ENCODE data around the gene ATP6V0C. TPM values are rescaled to one million over a fixed set of nuclear protein-coding genes. Genes with fewer than 3 reads are reported as not detected.
"Not testable (repeated sequence)": the region's sequence is repeated elsewhere in the genome, so short reads cannot be mapped to it uniquely, and the experiment has no call there.

The ATP6V0C gene
- total and polyA plus RNA-seq, 2 donors (not counting 1 experiment from before 2014, with no cell fraction given): 118 to 176 TPM

DNA sequence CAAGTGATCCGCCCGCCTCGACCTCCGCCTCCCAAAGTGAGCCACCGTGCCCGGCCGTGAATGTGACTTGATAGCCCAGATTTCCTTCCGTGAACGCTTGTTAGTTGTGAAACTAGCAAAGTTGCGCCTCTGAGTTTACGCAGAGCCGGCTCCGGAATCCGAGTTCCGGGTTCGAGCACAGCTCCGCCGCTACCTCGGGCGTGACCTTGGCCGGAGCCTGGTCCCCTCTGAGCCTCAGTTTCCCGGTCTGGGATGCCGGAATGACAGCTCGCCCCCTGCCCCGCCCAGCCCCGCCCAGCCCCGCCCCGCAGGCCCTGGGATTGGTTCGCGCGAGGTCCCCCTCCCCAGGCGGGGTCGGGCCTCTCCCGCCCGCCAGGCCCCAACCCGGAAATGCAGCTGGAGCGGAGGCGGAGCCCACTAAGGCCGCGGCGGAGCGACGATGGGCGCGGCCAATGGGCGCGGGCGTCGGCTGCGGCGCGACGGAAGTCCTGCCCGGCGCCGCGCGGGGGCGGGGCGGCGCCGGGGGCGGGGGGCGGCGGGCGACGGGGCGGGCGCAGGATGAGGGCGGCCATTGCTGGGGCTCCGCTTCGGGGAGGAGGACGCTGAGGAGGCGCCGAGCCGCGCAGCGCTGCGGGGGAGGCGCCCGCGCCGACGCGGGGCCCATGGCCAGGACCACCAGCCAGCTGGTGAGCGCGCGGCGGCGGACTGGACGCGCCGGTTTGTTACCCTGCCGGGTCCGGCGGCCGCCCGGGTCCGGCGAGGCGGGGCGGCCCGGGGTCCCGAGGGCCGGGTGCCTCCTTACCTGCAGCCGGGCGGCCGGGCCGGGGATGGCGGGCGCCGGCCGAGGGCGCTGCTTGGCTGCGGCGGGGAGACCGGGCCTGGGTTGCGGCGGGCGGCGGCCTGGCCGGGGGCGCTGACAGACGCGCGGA lies 24.0 kb downstream of the ATP6V0C start, which contains the start of gene PDPK1:
PDPK1 (plus strand) TSS at position 571 of the 929 bp plus-strand sequence; CDS start at position 663, 92 bp downstream.
- CTCF ChIA-PET: interaction anchor here (2.6 kb wide), 1 partner anchor 31 kb away, joined by 11 read pairs; no protein-coding TSS in a partner anchor
- no peaks in the 10 kb centered on the region for H3K27me3 ChIP-seq (replicated peaks in 1 of 4; ENCODE audit: control extremely low read depth in 1 of 4, control insufficient read depth in 3 of 4, insufficient read depth in 4 of 4, low read length in 3 of 4)
- peaks cover 33 to 49% of the 10 kb centered on the region in 2 donors for H3K4me1 ChIP-seq (ENCODE audit: control insufficient read depth in 2 of 2, insufficient read depth in 2 of 2, low read length in 2 of 2)
- no peaks in the 10 kb centered on the region for H3K27me3 Mint-ChIP-seq
- H3K4me1 Mint-ChIP-seq: peaks cover 41% of the 10 kb centered on the region
- H3K4me2 ChIP-seq (replicated peaks; ENCODE audit: low read depth, low read length, poor library complexity, severe bottlenecking): peak within 1 kb of the TSS; percentile 84
- intact Hi-C loops (cut with micrococcal nuclease): loop anchor here (1.0 kb wide), 2 partner anchors 24 to 30 kb away; partner anchors contain the start of gene ATP6V0C
- POLR2A ChIA-PET: interaction anchor here (0.6 to 2.3 kb wide), 4 partner anchors 11 to 546 kb away, joined by 3 to 17 read pairs (median 4); partner anchors contain the start of gene AMDHD2
- H3K27ac ChIP-seq (ENCODE audit: low read length in 2 of 2): peak within 1 kb of the TSS; percentile 73 to 77
- peak within 1 kb of the TSS; percentile 92 for H3K27ac Mint-ChIP-seq
- H3K4me3 Mint-ChIP-seq: peak within 1 kb of the TSS; percentile 89
- TF ChIP-seq EZH2 (IDR thresholded peaks at IDR 0.05; ENCODE audit: borderline replicate concordance, insufficient read depth, low read depth, low read length, poor library complexity, severe bottlenecking): no peak
- TF ChIP-seq, protein P1, sequence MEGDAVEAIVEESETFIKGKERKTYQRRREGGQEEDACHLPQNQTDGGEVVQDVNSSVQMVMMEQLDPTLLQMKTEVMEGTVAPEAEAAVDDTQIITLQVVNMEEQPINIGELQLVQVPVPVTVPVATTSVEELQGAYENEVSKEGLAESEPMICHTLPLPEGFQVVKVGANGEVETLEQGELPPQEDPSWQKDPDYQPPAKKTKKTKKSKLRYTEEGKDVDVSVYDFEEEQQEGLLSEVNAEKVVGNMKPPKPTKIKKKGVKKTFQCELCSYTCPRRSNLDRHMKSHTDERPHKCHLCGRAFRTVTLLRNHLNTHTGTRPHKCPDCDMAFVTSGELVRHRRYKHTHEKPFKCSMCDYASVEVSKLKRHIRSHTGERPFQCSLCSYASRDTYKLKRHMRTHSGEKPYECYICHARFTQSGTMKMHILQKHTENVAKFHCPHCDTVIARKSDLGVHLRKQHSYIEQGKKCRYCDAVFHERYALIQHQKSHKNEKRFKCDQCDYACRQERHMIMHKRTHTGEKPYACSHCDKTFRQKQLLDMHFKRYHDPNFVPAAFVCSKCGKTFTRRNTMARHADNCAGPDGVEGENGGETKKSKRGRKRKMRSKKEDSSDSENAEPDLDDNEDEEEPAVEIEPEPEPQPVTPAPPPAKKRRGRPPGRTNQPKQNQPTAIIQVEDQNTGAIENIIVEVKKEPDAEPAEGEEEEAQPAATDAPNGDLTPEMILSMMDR (IDR thresholded peaks at IDR 0.05): no peak
- no peaks in the 10 kb centered on the region for H3K9me3 Mint-ChIP-seq (ENCODE audit: insufficient read depth)
- H3K9ac ChIP-seq (ENCODE audit: low read length): peak within 1 kb of the TSS; percentile 68
- peaks cover 0 to 3% of the 10 kb centered on the region in 2 experiments for H3K36me3 ChIP-seq (replicated peaks in 1 of 2; ENCODE audit: control extremely low read depth in 1 of 2, control insufficient read depth in 1 of 2, extremely low read depth in 1 of 2, insufficient read depth in 2 of 2, low read length in 1 of 2)
- peak; percentile 89 for ATAC-seq (ENCODE audit: low read depth)
- WGBS (ENCODE audit: insufficient coverage): under 1% methylated on average over 93 of the region's 126 CpGs
- H4K20me1 ChIP-seq (ENCODE audit: control insufficient read depth, insufficient read depth, low read length, poor library complexity, severe bottlenecking): peaks cover 33% of the 10 kb centered on the region
- peak; percentile 96 for DNase-seq
- peak within 1 kb of the TSS; percentile 47 to 68 (median 64) for H3K4me3 ChIP-seq (ENCODE audit: control extremely low read depth in 1 of 5, extremely low read depth in 1 of 5, insufficient read depth in 1 of 5, low read depth in 2 of 5, low read length in 4 of 5)
- H3K9me3 ChIP-seq (ENCODE audit: control extremely low read depth in 1 of 3, control insufficient read depth in 2 of 3, insufficient read depth in 1 of 3, low read length in 2 of 3): no peaks in the 10 kb centered on the region
- H2AFZ ChIP-seq (ENCODE audit: insufficient read depth, low read depth, low read length, poor library complexity, severe bottlenecking): peak within 1 kb of the TSS; percentile 72
- peaks cover 32% of the 10 kb centered on the region for H3K79me2 ChIP-seq (ENCODE audit: control insufficient read depth, insufficient read depth, low read length)

DNA sequence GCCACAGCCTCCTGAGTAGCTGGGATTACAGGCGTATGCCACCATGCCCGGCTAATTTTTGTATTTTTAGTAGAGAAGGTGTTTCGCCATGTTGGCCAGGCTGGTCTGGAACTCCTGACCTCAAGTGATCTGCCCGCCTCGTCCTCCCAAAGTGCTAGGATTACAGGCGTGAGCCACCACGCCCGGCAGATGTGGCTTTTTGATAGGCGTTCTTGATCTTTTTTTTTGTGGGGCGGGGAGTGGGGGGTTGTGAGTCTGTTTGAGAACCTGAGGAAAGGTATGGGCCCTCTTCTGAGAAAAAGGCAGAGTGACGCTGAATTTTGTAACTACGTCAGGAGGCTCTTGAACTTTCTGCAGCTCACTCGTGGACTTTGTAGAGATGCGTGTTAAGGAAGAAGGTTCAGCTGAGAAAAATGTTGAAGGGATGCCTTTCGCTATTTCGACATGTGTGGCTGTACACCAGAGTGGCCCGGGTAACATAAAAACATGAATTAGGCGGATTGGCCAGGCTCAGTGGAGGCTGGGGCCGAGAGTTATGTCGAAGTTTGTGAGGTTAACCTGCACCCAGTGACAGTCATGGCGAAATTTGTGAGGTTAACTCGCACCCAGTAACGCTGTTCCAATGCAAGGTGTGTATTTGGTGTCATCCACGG lies 25.6 kb downstream of the ATP6V0C start:
- H3K36me3 ChIP-seq (replicated peaks in 1 of 2; ENCODE audit: control extremely low read depth in 1 of 2, control insufficient read depth in 1 of 2, extremely low read depth in 1 of 2, insufficient read depth in 2 of 2, low read length in 1 of 2); H3K9me3 Mint-ChIP-seq (ENCODE audit: insufficient read depth); POLR2A ChIA-PET; H2AFZ ChIP-seq (ENCODE audit: insufficient read depth, low read depth, low read length, poor library complexity, severe bottlenecking); H3K27me3 Mint-ChIP-seq; intact Hi-C loops (cut with micrococcal nuclease); H3K9me3 ChIP-seq (ENCODE audit: control extremely low read depth in 1 of 3, control insufficient read depth in 2 of 3, insufficient read depth in 1 of 3, low read length in 2 of 3); ATAC-seq (ENCODE audit: low read depth); H3K9ac ChIP-seq (ENCODE audit: low read length); H3K4me3 ChIP-seq (ENCODE audit: control extremely low read depth in 1 of 5, extremely low read depth in 1 of 5, insufficient read depth in 1 of 5, low read depth in 2 of 5, low read length in 4 of 5); DNase-seq; H3K27me3 ChIP-seq (replicated peaks in 1 of 4; ENCODE audit: control extremely low read depth in 1 of 4, control insufficient read depth in 3 of 4, insufficient read depth in 4 of 4, low read length in 3 of 4); CTCF ChIA-PET: not testable (repeated sequence)
- Histone ChIP-seq H3K4me2 (replicated peaks; ENCODE audit: low read depth, low read length, poor library complexity, severe bottlenecking) (peak overlapping the region; percentile 55), H3K4me1 (ENCODE audit: control insufficient read depth in 2 of 2, insufficient read depth in 2 of 2, low read length in 2 of 2) (peaks cover 33 to 39% of the 10 kb centered on the region in 2 donors), H4K20me1 (ENCODE audit: control insufficient read depth, insufficient read depth, low read length, poor library complexity, severe bottlenecking) (peaks cover 36% of the 10 kb centered on the region), H3K79me2 (ENCODE audit: control insufficient read depth, insufficient read depth, low read length) (peaks cover 37% of the 10 kb centered on the region), H3K27ac (ENCODE audit: low read length in 2 of 2) (peak overlapping the region; percentile 71 to 87)
- Mint-ChIP-seq H3K27ac (peak overlapping the region; percentile 72), H3K4me3 (peak overlapping the region; percentile 68), H3K4me1 (peaks cover 38% of the 10 kb centered on the region)
- WGBS (ENCODE audit: insufficient coverage): 90% methylated on average over 24 of the region's 24 CpGs
